ENCODE data around the gene SLC30A3. TPM values are rescaled to one million over a fixed set of nuclear protein-coding genes. Genes with fewer than 3 reads are reported as not detected.

SLC30A3 gene
- total and polyA plus RNA-seq, 2 of the 13 experiments (the other 11 are each of a cell fraction or from before 2014, with no cell fraction given), result 0.38 to 0.79 TPM

DNA sequence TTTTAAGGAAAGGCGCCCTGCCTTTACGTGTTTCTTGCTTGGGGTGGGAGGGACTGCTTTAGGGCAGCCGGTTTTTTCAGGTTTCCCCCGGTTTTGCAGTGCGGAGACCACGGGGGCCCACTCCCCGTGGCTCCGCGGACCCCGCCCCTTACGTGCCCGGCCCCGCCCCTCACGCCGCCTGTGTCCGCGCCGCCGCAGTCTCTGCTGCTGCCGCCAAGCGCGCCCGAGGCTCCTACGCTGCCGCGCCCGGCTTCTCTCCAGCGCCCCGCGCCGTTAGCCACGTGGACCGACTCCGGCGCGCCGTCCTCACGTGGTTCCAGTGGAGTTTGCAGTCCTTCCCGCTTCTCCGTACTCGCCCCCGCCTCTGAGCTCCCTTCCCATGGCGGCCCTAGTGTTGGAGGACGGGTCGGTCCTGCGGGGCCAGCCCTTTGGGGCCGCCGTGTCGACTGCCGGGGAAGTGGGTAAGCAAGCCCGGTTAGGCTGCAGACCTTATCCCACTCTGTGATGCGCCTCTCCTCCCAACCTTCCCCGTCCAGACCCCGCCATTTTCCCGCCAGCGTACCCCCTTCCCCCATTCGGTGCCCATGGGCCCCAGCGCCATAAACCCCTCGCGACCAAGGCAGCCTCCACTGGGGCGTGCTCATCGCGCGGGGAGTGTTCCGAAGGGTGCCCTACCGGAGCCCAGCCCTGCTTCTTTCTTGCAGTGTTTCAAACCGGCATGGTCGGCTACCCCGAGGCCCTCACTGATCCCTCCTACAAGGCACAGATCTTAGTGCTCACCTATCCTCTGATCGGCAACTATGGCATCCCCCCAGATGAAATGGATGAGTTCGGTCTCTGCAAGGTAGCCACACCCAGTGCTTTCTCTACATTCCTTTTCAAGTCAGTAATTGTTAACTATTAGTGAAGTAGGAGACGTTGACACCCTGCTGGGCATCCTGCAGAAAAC lies 45.4 kb downstream of the SLC30A3 start, which contains the start of gene CAD (continued):
- TF ChIP-seq ZNF552 (CRISPR knock-in tag; IDR thresholded peaks at IDR 0.05; ENCODE audit: borderline replicate concordance) (peak; percentile 48; the same call in 1 of the 2 replicates), SKI (IDR thresholded peaks at IDR 0.05; ENCODE audit: partially characterized antibody) (no peak), ZSCAN30 (CRISPR knock-in tag; IDR thresholded peaks at IDR 0.05) (no peak), FOXP1 (IDR thresholded peaks at IDR 0.05) (no peak), FOXP1 (CRISPR knock-in tag; IDR thresholded peaks at IDR 0.05) (no peak), NR2C2 (CRISPR knock-in tag; IDR thresholded peaks at IDR 0.05; ENCODE audit: borderline replicate concordance) (peak; percentile 18; the same call in 1 of the 2 replicates), ZNF574 (CRISPR knock-in tag; IDR thresholded peaks at IDR 0.05) (peak; percentile 73; the same call in 1 of the 2 replicates), ZNF607 (CRISPR knock-in tag; IDR thresholded peaks at IDR 0.05; ENCODE audit: borderline replicate concordance) (no peak), ZBTB43 (CRISPR knock-in tag; conservative IDR thresholded peaks at IDR 0.05) (peak; percentile 81), GPN1 (CRISPR knock-in tag; IDR thresholded peaks at IDR 0.05; ENCODE audit: borderline replicate concordance) (no peak), PPARG (CRISPR knock-in tag; conservative IDR thresholded peaks at IDR 0.05) (0 out of 2 replicates have a peak, but pooled peaks have one; percentile 49), SUZ12 (IDR thresholded peaks at IDR 0.05; ENCODE audit: low read depth, low read length) (no peak), PAXIP1 (CRISPR knock-in tag; conservative IDR thresholded peaks at IDR 0.05) (0 out of 2 replicates have a peak, but pooled peaks have one; percentile 8), MAF1 (CRISPR knock-in tag; IDR thresholded peaks at IDR 0.05; ENCODE audit: borderline replicate concordance) (no peak), ZNF792 (CRISPR knock-in tag; IDR thresholded peaks at IDR 0.05) (no peak), CENPX (CRISPR knock-in tag; IDR thresholded peaks at IDR 0.05) (no peak), YY1 (IDR thresholded peaks at IDR 0.05; ENCODE audit: insufficient read depth, insufficient replicate concordance, low read depth, low read length) (no peak), ZNF709 (CRISPR knock-in tag; IDR thresholded peaks at IDR 0.05) (peak; percentile 53; the same call in 1 of the 2 replicates), NFRKB (IDR thresholded peaks at IDR 0.05) (no peak), ZNF136 (CRISPR knock-in tag; IDR thresholded peaks at IDR 0.05; ENCODE audit: low read depth) (no peak), U2AF1 (optimal IDR thresholded peaks at IDR 0.05; ENCODE audit: low read depth, low read length) (no peak), ZNF629 (CRISPR knock-in tag; conservative IDR thresholded peaks at IDR 0.05) (no peak), NONO (IDR thresholded peaks at IDR 0.05) (no peak), NONO (CRISPR knock-in tag; conservative IDR thresholded peaks at IDR 0.05) (no peak; the same call in 1 of the 2 replicates)
